ACC112 (cell line): ENCODE results near the gene FCHO1.

Experiments
- H2AFZ ChIP-seq: fragments of 200-600 bp; sonication (generic); one replicate; pipeline ENCODE4 v1.6.0; 2017; ENCODE audit warnings: antibody characterized with exemption, low read length; ENCODE audit not compliant: unreplicated experiment
- H3K27ac ChIP-seq: fragments of 200-600 bp; sonication (generic); 2 replicates; pipeline ENCODE4 v1.5.1; 2014; ENCODE audit warnings: low read depth, mild to moderate bottlenecking, antibody characterized with exemption, low read length, moderate library complexity
- H3K27me3 ChIP-seq: fragments of 200-600 bp; sonication (generic); 2 replicates; pipeline ENCODE4 v1.6.1; 2014; ENCODE audit warnings: mild to moderate bottlenecking, antibody characterized with exemption, low read length, moderate library complexity, mixed read lengths; ENCODE audit not compliant: insufficient read depth
- H3K36me3 ChIP-seq: fragments of 200-600 bp; sonication (generic); 2 replicates; pipeline ENCODE4 v1.6.1; 2016; ENCODE audit warnings: mild to moderate bottlenecking, antibody characterized with exemption, low read length, moderate library complexity, mixed read lengths; ENCODE audit not compliant: insufficient read depth
- H3K4me1 ChIP-seq: fragments of 200-600 bp; sonication (generic); one replicate; pipeline ENCODE4 v1.6.1; 2016; ENCODE audit warnings: low read length, mixed read lengths; ENCODE audit not compliant: insufficient read depth, unreplicated experiment, control insufficient read depth
- H3K4me3 ChIP-seq: fragments of 200-600 bp; sonication (generic); 2 replicates; pipeline ENCODE4 v1.5.1; 2014; ENCODE audit warnings: mild to moderate bottlenecking, low read depth, low read length
- H3K79me2 ChIP-seq: fragments of 200-600 bp; sonication (generic); one replicate; pipeline ENCODE4 v1.6.0; 2016; ENCODE audit warnings: low read length; ENCODE audit not compliant: control insufficient read depth, unreplicated experiment, insufficient read depth

Gene FCHO1

DNA sequence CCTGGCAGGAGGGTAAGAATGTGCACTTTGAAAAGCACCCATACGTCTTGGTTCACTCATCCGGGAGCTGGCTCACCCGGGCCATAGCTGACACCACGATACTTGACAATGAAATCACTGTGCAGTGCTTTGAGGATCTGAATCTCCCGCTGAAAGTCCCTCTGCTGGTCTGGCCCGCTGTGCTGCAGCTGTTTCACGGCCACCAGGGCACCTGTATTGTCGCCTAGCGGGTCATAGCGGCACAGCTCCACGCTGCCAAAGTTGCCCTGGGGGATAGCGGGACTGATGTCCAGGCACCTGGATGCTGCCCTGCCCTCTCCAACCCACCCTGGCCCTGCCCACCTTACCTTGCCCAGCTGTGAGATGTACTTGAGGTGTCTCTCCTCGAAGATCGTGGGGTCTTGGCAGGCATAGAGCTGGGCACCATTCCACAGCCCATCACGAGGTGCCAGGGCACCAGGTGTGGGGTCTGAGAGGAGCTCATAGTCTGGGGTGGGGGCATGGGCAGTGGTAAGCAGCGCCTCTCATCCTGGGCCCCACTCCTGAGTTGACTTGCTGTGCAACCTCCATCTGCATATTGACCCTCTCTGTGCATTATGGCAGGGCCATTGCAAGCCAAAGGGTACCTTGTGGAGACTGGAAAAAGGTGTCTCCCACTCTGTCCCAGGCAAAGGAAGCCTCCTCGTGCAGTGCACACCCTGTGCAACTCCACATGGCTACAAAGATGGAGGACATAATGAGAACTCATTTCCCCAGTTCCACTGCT, 81.3 kb downstream of the FCHO1 start:
- Histone ChIP-seq H2AFZ (no peak overlapping the region), H3K27me3 (no peaks in the 10 kb centered on the region), H3K36me3 (peaks cover 2% of the 10 kb centered on the region; the same call in 1 of the 2 replicates), H3K79me2 (no peaks in the 10 kb centered on the region), H3K27ac (no peak overlapping the region), H3K4me1 (no peaks in the 10 kb centered on the region), H3K4me3 (no peak overlapping the region)

DNA sequence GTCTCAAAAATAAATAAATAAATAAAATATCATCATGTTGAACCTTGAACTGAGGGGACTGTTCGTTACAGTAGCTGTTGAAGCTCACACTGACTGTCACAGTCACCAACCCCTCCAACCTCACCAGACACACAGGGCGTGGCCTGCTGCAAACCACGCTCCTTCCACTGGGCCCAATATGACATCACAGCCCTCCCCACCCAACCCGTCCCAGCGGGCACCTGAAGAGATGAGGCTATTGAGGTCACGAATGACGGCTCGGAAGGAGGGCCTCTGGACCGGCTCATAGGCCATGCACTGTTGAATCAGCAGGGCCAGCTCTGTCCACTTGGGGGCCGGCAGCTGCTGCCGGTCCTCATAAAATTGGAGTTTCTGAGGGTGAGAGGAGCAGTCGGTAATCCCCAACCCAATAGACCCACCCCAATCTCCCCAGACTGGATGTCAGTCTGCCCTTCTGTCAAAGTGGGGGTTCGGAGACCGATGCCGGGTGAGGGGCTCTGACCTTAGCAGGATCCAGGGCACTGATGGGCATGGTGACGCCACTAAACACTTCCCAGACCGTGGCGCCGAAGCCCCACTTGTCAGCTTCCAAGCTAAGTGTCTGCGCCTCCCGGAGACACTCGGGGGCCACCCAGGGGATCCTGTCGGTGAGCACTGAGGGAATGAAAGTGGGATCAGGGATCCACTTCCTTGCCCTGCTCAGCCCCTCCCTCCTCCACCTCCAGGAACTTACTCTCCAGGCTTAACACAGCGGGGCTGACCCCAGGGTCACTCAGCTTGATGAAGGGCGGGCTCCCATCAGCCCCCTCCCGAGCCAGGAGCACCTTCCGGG, 83.3 kb downstream of the FCHO1 start:
- Histone ChIP-seq H3K4me1 (no peaks in the 10 kb centered on the region), H3K36me3 (peaks cover 2% of the 10 kb centered on the region; the same call in 1 of the 2 replicates), H3K27me3 (no peaks in the 10 kb centered on the region), H3K4me3 (no peak overlapping the region), H2AFZ (no peak overlapping the region), H3K79me2 (no peaks in the 10 kb centered on the region), H3K27ac (no peak overlapping the region)

DNA sequence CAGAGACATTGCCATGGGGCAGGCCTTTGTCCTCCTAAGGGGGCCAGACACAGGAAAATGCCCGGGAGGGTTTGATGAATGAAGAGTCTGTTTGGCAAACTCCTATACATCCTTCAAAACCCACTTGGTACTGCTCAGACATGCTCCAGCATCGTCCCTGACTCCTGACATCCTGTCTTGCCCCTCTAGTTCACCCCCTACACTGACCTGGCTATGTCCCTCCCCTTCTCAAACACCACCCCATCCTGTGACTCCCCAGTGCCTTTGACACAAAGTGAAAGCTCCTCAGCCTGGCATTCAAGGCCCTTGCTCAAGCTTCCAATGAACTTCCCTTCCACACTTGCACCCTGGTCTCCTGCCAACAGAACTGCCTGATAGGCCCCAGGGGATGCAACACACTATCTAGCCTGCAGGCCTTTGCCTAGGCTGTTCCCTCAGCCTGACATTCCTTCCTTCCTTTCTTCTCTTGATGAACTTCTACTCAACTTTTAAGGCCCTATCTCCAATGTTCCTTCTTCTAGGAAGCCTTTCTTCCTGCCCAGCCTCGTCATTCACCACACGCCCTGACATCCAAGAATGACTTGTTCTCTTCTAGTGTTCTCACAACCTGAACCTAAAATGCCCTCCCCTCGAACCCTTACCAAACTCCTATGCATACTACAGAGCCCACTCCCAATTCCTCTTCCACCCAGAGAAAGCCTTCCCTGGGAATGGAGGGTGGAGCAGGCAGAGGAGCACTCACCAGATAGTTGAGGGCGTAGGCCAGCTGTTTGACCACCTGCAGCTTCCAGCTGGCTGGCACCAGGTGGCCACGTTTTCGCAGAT, 84.1 kb downstream of the FCHO1 start:
- H3K27me3 ChIP-seq = no peaks in the 10 kb centered on the region
- no peak overlapping the region for H3K4me3 ChIP-seq
- no peaks in the 10 kb centered on the region for H3K4me1 ChIP-seq
- no peak overlapping the region for H3K27ac ChIP-seq
- H3K36me3 ChIP-seq = peaks cover 2% of the 10 kb centered on the region; the same call in 1 of the 2 replicates
- H3K79me2 ChIP-seq = no peaks in the 10 kb centered on the region
- no peak overlapping the region for H2AFZ ChIP-seq

GRCh38 chr19:17836530-17836929, 85.3 kb downstream of the FCHO1 start:
- H3K79me2 ChIP-seq = no peaks in the 10 kb centered on the region
- no peak overlapping the region for H2AFZ ChIP-seq
- no peak overlapping the region for H3K27ac ChIP-seq
- no peaks in the 10 kb centered on the region for H3K4me1 ChIP-seq
- H3K4me3 ChIP-seq = no peak overlapping the region
- no peaks in the 10 kb centered on the region for H3K27me3 ChIP-seq
- no peaks in the 10 kb centered on the region for H3K36me3 ChIP-seq

DNA sequence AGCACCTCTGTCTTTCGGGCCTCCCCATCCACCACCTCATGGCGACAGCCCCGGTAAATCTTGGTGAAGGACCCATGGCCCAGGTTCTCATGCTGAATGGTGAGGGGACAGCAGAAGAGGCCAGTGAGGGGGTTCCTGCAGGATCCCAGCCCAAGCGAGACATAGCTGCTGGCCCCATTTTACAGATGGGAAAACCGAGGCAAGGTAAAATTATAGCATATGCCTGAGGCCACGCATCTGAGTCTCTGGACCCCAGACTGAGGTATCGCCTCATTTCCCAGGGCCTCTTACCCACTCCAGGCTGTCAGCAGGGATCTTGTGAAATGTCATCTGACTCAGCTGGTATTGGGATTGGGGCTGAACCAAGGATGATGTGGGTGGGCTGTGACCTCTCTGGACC, 86.7 kb downstream of the FCHO1 start:
- H3K27ac ChIP-seq = no peak overlapping the region
- H3K36me3 ChIP-seq = no peaks in the 10 kb centered on the region
- no peaks in the 10 kb centered on the region for H3K27me3 ChIP-seq
- no peaks in the 10 kb centered on the region for H3K4me1 ChIP-seq
- H3K4me3 ChIP-seq = no peak overlapping the region
- H3K79me2 ChIP-seq = no peaks in the 10 kb centered on the region
- no peak overlapping the region for H2AFZ ChIP-seq
